Caco-2 (cell line): Measurements from ENCODE around the gene EVX2. TPM values are rescaled to one million over a fixed set of nuclear protein-coding genes. Genes with fewer than 3 reads are reported as not detected.

Experiments
- BruUV-seq: library from RNA; stranded (reverse); fragments of 400-500 nt; replicated peaks from 2 replicates; lab custom pipeline; 2021; lab: Mats Ljungman, UMichigan
- CTCF ChIA-PET: fragments of 300-600 bp; sonication (Branson Sonifier 250); formaldehyde crosslinking; loops from one replicate; lab custom pipeline; 2022; ENCODE audit warnings: antibody characterized with exemption; lab: Charles Lee
- POLR2A ChIA-PET: fragments of 300-600 bp; sonication (Branson Sonifier 250); formaldehyde crosslinking; loops from one replicate; lab custom pipeline; 2022; ENCODE audit warnings: antibody characterized with exemption; lab: Charles Lee
- DNase-seq, 2 experiments: peaks; one replicate each; pipeline versions ENCODE4 v3.0.0 to v3.0.0-alpha.2; 2020 to 2022
- H3K27me3 ChIP-seq: replicated peaks from 2 replicates; pipeline ENCODE4 v1.6.0; 2011; ENCODE audit warnings: low read length; ENCODE audit not compliant: control insufficient read depth, insufficient read depth
- H3K36me3 ChIP-seq: 2 replicates; pipeline ENCODE4 v1.5.1; 2011; ENCODE audit warnings: low read length; ENCODE audit not compliant: control insufficient read depth, insufficient read depth
- H3K4me1 ChIP-seq: fragments of 250-450 bp; sonication (Bioruptor Pico); 2 replicates; pipeline ENCODE4 v1.5.1; 2020; ENCODE audit warnings: mild to moderate bottlenecking
- H3K4me3 ChIP-seq: 2 replicates; pipeline ENCODE4 v1.5.1; 2011; ENCODE audit warnings: low read depth, mild to moderate bottlenecking, control low read depth, low read length
- H3K9me3 ChIP-seq: fragments of 250-450 bp; sonication (Bioruptor Pico); 2 replicates; pipeline ENCODE4 v1.5.1; 2020; ENCODE audit warnings: mild to moderate bottlenecking, moderate library complexity
- H3K27ac Mint-ChIP-seq: one replicate; pipeline ENCODE4 v1.8.0; 2022; ENCODE audit warnings: mixed read lengths; ENCODE audit not compliant: unreplicated experiment
- H3K27me3 Mint-ChIP-seq: one replicate; pipeline ENCODE4 v1.8.0; 2022; ENCODE audit warnings: mixed read lengths; ENCODE audit not compliant: insufficient read depth, unreplicated experiment
- H3K36me3 Mint-ChIP-seq: one replicate; pipeline ENCODE4 v1.8.0; 2022; ENCODE audit warnings: mild to moderate bottlenecking, mixed read lengths; ENCODE audit not compliant: insufficient read depth, unreplicated experiment
- H3K4me1 Mint-ChIP-seq: one replicate; pipeline ENCODE4 v1.8.0; 2022; ENCODE audit warnings: low read depth, mixed read lengths; ENCODE audit not compliant: unreplicated experiment
- H3K4me3 Mint-ChIP-seq: one replicate; pipeline ENCODE4 v1.8.0; 2022; ENCODE audit warnings: mild to moderate bottlenecking, moderate library complexity, mixed read lengths; ENCODE audit not compliant: unreplicated experiment
- H3K9me3 Mint-ChIP-seq: one replicate; pipeline ENCODE4 v1.8.0; 2022; ENCODE audit warnings: mixed read lengths; ENCODE audit not compliant: unreplicated experiment
- CTCF ChIP-seq, 2 experiments: fragments of 200-600 bp in 1 of 2; IDR thresholded peaks; 1 replicate in 1 of 2; 2 replicates in 1 of 2; pipeline versions ENCODE4 v1.5.1 to v1.8.0; 2011 to 2022; ENCODE audit warnings: antibody characterized with exemption in 1 of 2, control low read depth in 1 of 2, inconsistent platforms in 1 of 2, low read depth in 1 of 2, low read length in 1 of 2, mild to moderate bottlenecking in 1 of 2, moderate library complexity in 1 of 2; ENCODE audit not compliant: insufficient read depth in 1 of 2, severe bottlenecking in 1 of 2, unreplicated experiment in 1 of 2
- intact Hi-C: fragments of 100-400 bp; cut with micrococcal nuclease; formaldehyde crosslinking; loops from one replicate; pipeline ENCODE4 v1.10.0; 2022; ENCODE audit not compliant: unreplicated experiment
- total RNA-seq: library from RNA; stranded (reverse); gene quantifications from 2 replicates; pipeline ENCODE4 v1.2.3, GENCODE V29; 2022

Gene EVX2
- total RNA-seq, 1 experiment from 2014 or later = not detected

GRCh38 chr2:176099159-176099727 lies 15.5 kb upstream of the EVX2 start:
- Mint-ChIP-seq H3K27me3 (peaks cover 36% of the 10 kb centered on the region), H3K27ac (no peak overlapping the region), H3K4me1 (peaks cover 3% of the 10 kb centered on the region), H3K4me3 (no peak overlapping the region), H3K36me3 (no peaks in the 10 kb centered on the region), H3K9me3 (no peaks in the 10 kb centered on the region)
- no peaks in the 10 kb centered on the region for H3K36me3 ChIP-seq
- intact Hi-C loops = loop anchor here (10.0 kb wide), 2 partner anchors 494 to 1064 kb away; no protein-coding TSS in a partner anchor
- no peak for TF ChIP-seq CTCF (IDR thresholded peaks at IDR 0.05; ENCODE audit: insufficient read depth in 1 of 2, low read depth in 1 of 2, low read length in 1 of 2, severe bottlenecking in 1 of 2, unreplicated experiment in 1 of 2)
- CTCF ChIA-PET = no interaction called here
- BruUV-seq = no TSS peak
- POLR2A ChIA-PET = no interaction called here
- H3K4me3 ChIP-seq = no peak overlapping the region
- peaks cover 10% of the 10 kb centered on the region for H3K4me1 ChIP-seq
- peaks cover 7% of the 10 kb centered on the region for H3K27me3 ChIP-seq
- DNase-seq = peak in 1 of 2 experiments; percentile 16
- no peaks in the 10 kb centered on the region for H3K9me3 ChIP-seq

GRCh38 chr2:176098366-176099158 lies 14.8 kb upstream of the EVX2 start:
- POLR2A ChIA-PET = no interaction called here
- Mint-ChIP-seq H3K27me3 (peaks cover 39% of the 10 kb centered on the region), H3K4me3 (peak overlapping the region; percentile 66), H3K4me1 (no peaks in the 10 kb centered on the region), H3K36me3 (no peaks in the 10 kb centered on the region), H3K27ac (no peak overlapping the region), H3K9me3 (no peaks in the 10 kb centered on the region)
- no peak overlapping the region for H3K4me3 ChIP-seq
- TF ChIP-seq CTCF (IDR thresholded peaks at IDR 0.05; ENCODE audit: insufficient read depth in 1 of 2, low read depth in 1 of 2, low read length in 1 of 2, severe bottlenecking in 1 of 2, unreplicated experiment in 1 of 2) = no peak
- peaks cover 9% of the 10 kb centered on the region for H3K27me3 ChIP-seq
- peak in 1 of 2 experiments; percentile 31 for DNase-seq
- CTCF ChIA-PET = interaction anchor here (1.3 to 1.4 kb wide), 4 partner anchors 408 to 895 kb away, joined by 3 to 16 read pairs (median 7); no protein-coding TSS in a partner anchor
- peaks cover 9% of the 10 kb centered on the region for H3K4me1 ChIP-seq
- no peaks in the 10 kb centered on the region for H3K9me3 ChIP-seq
- intact Hi-C loops = loop anchor here (10.0 kb wide), 2 partner anchors 494 to 1064 kb away; no protein-coding TSS in a partner anchor
- BruUV-seq = no TSS peak
- no peaks in the 10 kb centered on the region for H3K36me3 ChIP-seq

GRCh38 chr2:176097820-176098365 lies 14.1 kb upstream of the EVX2 start:
- H3K27me3 Mint-ChIP-seq = peaks cover 38% of the 10 kb centered on the region
- CTCF ChIA-PET = interaction anchor here (0.7 to 2.0 kb wide), 11 partner anchors 8 to 1349 kb away, joined by 3 to 16 read pairs (median 4); no protein-coding TSS in a partner anchor
- peaks cover 14% of the 10 kb centered on the region for H3K27me3 ChIP-seq
- no peak for DNase-seq
- no TSS peak for BruUV-seq
- intact Hi-C loops = loop anchor here (1.0 to 10.0 kb wide), 6 partner anchors 493 to 1063 kb away; no protein-coding TSS in a partner anchor
- H3K36me3 Mint-ChIP-seq = no peaks in the 10 kb centered on the region
- no peak overlapping the region for H3K27ac Mint-ChIP-seq
- POLR2A ChIA-PET = no interaction called here
- no peaks in the 10 kb centered on the region for H3K9me3 Mint-ChIP-seq
- no peak overlapping the region; the same call in 1 of the 2 replicates for H3K4me3 ChIP-seq
- no peak for TF ChIP-seq CTCF (IDR thresholded peaks at IDR 0.05; ENCODE audit: insufficient read depth in 1 of 2, low read depth in 1 of 2, low read length in 1 of 2, severe bottlenecking in 1 of 2, unreplicated experiment in 1 of 2)
- peaks cover 13% of the 10 kb centered on the region for H3K4me1 ChIP-seq
- H3K36me3 ChIP-seq = no peaks in the 10 kb centered on the region
- H3K4me3 Mint-ChIP-seq = peak overlapping the region; percentile 66
- H3K4me1 Mint-ChIP-seq = no peaks in the 10 kb centered on the region
- no peaks in the 10 kb centered on the region for H3K9me3 ChIP-seq
